ENCODE data around the gene AAMP.

DNA sequence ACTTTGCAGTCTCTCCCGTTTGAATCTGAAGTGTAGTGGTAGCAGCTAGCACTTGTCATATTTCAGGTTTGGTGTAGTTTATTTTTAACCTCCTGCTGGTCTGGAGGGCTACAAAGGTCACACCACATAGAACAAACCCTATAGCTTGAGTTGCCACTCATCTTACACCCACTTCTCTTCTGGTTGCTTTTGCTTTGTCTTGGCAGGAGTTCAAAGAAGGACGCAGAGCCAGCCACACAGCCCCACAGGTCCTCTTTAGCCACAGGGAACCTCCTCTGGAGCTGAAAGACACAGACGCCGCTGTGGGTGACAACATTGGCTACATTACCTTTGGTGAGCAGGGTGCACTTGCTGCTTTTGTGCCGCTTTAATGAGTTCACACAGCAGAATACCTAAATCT lies 24.7 kb downstream of the AAMP start:
- TF ChIP-seq GATA2 (IDR thresholded peaks at IDR 0.05; ENCODE audit: low read depth, low read length) (no peak), GATA3 (IDR thresholded peaks at IDR 0.05; ENCODE audit: low read depth, low read length) (no peak)
